DMS114 treated with DMSO at 0.1 percent for 48 hours (cell line): ENCODE data around the gene NCOA3.
"Not testable (repeated sequence)": the region's sequence is repeated elsewhere in the genome, so short reads cannot be mapped to it uniquely, and the experiment has no call there.

Source experiments
- DNase-seq: peaks from one replicate; lab custom pipeline; 2025; ENCODE audit not compliant: unreplicated experiment; lab: John Stamatoyannopoulos, UW

The NCOA3 gene

DNA sequence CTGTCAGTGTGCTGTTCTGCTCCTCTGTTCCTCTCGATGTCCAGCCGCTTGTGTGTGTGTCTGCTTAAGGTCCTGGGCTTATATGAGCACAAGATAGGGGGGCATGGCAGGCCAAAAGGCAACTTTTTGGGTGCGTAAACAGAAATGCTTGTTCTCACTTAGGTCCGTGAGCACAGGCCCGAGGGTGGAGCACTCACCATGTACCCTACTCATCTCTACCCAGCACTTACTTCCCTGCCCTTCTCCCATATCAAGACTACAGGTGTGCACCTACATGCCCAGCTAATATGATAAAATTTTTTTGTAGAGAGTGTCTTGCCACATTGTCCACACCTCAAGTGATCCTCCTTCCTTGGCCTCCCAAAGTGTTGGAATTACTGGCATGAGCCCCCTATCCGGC lies 34.3 kb downstream of the NCOA3 start:
- DNase-seq, result no peak

DNA sequence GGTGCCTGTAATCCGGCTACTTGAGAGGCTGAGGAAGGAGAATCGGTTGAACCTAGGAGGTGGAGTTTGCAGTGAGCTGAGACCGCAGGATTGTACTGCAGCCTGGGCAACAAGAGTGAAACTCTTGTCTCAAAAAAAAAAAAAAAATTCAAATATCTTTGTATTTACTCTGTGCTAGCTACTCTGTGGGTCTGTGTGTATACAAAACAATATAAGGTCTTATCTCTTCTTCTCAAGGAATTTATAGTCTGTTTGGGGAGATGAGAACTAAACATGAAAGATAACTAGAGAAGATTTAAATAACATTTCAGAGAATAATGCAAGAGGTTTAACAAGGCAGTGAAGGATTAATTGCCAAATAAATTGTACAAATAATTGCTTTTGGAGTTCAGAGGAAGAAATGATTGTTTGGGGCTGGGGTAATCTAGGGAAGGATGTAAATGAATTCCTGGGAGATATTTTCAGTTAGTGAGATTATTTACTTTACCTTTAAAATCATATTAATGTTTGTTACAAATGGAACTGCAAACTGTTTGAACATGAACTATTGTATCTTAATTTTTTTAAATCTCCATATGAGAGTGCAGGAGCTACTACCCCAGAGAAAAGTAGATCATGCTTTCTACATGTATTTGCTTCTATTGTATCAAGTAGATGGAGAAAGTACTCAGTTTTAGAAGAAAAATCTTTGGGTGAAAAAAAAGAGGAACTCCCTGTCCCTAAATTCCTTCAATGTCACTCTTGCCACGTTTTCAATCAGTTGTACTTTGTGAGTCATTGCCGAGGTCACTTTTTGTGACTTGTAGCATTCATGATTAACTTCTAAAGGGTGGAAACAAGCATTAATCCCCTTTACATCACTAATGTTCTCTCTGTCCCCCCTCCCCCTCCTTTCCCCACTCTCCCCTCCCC lies 39.0 kb downstream of the NCOA3 start:
- no peak for DNase-seq

DNA sequence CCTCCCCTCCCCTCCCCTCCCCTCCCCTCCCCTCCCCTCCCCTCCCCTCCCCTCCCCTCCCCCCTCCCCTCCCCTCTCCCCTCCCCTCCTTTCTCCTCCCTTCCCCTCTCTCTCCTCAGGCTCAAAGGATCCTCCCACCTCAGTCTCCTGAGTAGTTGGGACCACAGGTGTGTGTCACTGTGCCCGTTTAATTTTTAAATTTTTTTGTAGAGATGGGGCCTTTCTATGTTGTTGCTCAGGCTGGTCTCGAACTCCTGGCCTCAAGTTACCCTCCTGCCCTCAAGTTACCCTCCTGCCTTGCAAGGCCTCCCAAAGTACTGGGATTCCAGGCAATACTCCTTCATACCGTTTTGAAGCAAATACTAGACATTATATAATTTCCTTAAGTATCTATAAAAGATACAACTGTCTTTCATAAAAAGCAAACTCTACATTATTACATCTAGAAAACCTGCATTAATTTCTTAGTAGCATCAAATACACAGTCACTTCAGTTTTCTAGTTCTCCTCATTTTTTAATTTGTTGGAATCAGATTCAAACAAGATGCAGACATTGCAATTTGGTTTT lies 39.8 kb downstream of the NCOA3 start:
- DNase-seq, result no peak

DNA sequence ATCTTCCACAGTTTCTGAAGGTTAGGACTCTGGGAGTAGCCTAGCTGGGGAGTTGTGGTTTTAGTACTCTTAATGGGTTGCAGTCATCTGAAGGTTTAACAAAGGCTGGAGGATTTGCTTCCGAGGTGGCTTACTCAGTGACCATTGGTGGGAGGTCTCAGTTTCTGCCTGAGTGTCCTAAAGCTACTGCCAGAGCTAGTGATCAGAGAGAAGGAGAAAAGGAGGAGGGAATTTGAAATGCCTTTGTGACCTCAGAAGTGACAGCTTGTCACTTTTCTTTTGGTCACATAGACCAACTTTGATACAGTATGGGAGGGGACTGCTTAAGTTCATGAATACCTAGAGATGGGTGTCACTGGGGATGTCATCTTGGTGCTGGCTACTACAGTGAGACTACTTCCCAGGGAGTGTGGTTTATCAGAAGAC lies 41.3 kb downstream of the NCOA3 start:
- DNase-seq, result no peak

DNA sequence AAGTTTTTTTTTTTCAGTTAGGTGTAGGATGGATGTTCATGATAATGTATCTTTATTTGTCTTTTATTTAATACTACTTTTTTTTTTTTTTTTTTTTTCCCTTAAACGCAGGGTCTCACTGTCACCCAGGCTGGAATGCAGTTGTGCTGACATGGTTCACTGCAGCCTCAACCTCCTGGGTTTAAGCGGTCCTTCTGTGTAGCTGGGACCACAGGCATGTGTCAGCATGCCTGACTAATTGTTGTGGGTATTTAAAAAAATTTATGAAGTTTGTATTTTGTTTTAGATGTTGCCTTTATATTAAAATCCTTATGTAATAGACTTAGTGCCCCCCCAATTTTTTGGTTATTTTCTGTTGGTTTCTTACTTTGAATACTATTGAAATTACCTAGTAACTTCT lies 42.6 kb downstream of the NCOA3 start:
- DNase-seq, result no peak

DNA sequence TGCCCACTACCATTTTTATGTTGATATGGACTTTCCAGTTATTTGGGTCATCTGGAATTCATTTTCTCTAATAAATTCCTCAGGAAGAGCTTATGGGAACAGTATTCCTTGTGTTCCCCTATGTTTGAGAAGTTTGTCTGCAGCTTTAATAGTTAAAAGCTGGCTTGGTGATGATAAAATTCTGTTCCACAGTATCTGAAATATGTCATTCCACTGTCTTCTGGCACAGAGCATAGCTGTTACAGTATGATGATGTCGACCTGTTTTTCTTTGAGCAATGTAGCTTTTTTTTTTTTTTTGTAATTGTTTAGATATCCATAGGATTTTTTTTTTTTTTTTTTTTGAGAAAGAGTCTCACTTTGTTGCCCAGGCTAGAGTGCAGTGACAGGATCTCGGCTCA lies 43.2 kb downstream of the NCOA3 start:
- no peak for DNase-seq

DNA sequence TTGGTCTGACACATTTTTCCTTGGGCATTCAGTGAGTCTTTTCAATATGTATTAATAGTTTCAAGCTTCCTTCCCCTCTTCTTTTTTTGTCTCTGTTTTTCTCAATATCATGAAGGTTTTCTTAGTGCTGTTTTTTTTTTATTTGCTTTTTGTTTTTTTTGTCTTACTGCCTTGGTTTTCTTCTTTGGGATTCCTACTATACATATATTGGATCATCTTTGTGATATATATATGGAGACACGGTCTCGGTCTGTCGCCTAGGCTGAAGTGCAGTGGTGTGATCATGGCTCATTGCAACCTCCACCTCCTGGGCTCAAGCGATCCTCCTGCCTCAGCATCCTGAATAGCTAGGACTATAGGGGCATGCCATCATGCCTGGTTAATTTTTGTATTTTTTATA lies 43.8 kb downstream of the NCOA3 start:
- no peak for DNase-seq

DNA sequence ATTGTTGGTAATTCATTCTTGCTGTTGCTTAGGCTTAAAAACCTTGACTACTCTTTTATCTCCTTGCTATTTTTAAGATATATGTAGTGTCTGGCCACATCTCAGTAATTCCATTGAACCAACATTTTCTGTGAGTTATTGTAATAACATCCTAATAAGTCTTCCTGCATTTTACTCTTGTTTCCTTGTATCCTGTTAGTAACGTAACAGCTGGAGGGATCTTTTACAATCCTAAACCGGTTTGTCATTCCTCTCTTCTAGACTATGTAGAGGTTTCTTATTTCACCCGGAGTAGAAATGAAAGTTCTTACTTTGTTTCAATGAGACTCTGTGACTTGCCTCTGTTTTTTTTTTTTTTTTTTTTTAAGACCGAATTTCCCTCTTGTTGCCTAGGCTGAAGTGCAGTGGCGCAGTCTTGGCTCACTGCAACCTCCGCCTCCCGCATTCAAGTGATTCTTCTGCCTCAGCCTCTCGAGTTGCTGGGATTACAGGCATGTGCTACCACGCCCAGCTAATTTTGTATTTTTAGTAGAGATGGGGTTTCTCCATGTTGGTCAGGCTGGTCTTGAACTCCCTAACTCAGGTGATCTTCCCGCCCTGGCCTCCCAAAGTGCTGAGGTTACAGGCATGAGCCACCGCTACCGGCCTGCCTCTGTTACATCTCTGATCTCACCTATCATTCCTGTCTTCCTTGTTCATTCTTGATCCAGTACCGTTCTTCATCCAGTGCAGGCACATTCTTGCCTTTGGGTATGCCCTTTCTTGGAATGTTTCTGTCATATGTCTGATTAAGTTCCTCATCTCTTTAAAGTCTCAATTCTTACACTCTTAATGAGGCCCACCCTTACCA lies 44.7 kb downstream of the NCOA3 start:
- DNase-seq, result no peak

DNA sequence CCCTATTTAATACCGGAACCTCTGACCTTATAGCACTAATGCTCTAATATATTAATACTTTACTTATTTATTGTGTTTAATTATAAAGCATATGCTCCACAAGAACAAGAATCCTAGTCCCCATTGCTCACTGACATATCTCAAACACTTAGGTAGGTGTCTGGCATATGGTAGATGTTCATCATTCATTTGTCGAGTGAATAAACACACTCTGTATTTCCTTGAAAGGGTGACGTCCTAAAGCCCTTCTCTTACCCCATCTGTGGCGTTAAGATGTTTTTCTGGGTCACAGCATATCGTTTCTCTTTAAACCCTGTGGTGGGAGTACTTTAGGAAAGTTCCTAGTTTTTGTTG lies 45.3 kb downstream of the NCOA3 start:
- no peak for DNase-seq

DNA sequence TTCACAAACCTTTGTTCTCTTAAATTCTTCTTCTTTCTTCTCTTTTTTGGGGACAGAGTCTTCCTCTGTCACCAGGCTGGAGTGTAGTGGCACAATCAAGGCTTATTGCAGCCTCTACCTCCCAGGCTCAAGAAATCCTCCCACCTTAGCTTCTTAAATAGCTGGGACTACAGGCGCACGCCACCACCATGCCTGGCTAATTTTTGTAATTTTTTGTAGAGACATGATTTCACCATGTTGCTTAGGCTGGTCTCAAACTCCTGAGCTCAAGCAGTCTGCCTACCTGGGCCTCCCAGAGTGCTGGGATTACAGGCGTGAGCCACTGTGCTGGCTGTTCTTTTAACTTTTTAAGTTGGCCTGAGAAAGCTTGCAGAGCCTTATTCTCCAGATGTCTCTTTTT lies 48.0 kb downstream of the NCOA3 start:
- DNase-seq, result no peak

DNA sequence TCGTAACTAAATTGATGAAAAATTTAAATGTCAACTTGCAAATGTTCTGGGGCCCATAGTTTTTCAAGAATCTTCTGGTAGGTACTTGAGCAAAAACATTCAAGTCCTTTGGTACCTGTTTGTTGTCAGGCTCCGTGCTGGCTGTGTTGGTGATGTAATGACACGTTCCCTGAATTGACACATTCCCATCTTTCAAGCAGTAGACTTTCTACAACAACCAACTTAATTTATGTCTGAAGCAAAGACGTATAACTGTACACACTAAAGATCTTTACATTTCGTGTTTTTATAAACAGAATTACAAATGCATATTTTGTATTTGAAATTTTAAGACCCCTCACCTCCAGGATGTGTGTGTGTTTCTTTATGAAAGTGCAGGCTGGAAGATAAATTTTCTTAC lies 49.5 kb downstream of the NCOA3 start:
- DNase-seq, result no peak

DNA sequence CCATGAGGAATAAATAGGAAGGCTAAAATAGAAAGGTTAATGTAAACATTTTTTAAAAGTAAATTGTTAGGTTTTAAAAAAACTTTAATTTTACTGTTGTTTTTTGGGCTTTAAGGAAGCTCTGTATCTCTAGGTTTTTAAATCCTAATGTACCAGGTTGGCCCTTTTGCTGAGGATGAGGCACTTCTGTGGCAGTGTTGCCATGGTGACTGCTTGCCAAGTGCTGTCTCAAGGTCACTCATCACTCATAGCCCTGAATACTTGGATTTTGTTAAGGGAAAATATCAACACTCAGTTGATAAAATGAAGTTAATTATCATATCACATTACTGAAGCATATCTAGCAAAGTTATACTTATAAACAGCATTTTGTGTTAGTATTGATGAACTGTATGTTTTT lies 50.2 kb downstream of the NCOA3 start:
- DNase-seq, result no peak

DNA sequence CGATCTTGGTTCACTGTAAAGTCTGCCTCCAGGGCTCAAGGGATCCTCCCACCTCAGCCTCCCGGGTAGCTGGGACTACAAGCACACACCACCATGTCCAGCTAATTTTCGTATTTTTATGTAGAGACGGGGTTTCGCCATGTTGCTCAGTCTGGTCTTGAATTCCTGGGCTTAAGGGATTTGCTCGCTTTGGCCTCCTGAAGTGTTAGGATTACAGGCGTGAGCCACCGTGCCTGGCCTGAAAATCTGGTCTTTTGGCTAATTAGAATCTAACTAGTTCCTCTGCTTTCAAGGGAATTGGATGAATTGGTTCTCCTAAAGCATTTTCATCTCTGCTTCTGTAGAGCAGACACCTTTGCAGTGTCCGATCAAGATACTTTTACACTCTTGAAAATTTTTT lies 51.3 kb downstream of the NCOA3 start:
- DNase-seq, result no peak

DNA sequence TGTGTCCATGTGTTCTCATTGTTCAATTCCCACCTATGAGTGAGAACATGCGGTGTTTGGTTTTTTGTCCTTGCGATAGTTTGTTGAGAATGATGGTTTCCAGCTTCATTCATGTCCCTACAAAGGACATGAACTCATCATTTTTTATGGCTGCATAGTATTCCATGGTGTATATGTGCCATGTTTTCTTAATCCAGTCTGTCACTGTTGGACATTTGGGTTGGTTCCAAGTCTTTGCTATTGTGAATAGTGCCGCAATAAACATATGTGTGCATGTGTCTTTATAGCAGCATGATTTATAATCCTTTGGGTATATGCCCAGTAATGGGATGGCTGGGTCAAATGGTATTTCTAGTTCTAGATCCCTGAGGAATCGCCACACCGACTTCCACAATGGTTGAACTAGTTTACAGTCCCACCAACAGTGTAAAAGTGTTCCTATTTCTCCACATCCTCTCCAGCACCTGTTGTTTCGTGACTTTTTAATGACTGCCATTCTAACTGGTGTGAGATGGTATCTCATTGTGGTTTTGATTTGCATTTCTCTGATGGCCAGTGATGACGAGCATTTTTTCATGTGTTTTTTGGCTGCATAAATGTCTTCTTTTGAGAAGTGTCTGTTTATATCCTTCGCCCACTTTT lies 52.0 kb downstream of the NCOA3 start:
- DNase-seq, result not testable (repeated sequence)

DNA sequence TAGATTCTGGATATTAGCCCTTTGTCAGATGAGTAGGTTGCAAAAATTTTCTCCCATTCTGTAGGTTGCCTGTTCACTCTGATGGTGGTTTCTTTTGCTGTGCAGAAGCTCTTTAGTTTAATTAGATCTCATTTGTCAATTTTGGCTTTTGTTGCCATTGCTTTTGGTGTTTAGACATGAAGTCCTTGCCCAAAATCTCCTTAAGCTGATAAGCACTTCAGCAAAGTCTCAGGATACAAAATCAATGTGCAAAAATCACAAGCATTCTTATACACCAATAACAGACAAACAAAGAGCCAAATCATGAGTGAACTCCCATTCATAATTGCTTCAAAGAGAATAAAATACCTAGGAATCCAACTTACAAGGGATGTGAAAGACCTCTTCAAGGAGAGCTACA lies 52.6 kb downstream of the NCOA3 start:
- DNase-seq, result not testable (repeated sequence)

DNA sequence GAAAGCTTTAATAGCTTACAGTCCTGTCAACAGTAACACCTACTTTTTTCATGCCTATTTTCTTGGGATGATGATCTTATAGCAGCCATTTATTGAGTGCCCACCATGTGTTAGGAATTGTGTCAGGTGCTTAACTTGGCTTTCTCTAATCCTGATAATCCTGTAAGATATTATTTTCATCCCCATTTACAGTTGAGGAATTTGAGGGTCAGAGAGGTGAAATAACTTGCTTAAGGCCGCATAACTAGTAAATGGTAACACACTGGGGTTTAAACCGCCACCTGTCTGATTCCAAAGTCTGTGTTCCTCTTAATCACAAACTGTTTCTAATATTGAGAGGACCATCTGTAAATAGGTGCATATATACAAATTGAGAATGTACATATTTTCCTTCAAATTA lies 55.5 kb downstream of the NCOA3 start:
- DNase-seq, result no peak

DNA sequence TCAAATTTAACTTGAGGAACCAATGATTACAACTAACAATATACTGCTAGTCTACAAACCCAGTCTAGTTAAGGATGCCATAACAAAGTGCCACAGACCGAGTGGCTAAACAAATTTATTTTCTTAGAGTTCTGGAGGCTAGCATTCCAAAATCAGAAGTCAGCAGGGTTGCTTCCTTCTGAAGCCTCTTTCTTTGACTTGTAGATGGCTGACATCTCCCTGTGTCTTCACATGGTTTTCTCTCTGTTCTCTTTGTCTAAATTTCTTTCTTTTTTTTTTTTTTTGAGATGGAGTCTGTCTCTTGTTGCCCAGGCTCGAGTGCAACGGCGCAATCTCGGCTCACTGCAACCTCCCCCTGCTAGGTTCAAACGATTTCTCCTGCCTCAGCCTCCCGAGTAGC lies 56.1 kb downstream of the NCOA3 start:
- no peak for DNase-seq

DNA sequence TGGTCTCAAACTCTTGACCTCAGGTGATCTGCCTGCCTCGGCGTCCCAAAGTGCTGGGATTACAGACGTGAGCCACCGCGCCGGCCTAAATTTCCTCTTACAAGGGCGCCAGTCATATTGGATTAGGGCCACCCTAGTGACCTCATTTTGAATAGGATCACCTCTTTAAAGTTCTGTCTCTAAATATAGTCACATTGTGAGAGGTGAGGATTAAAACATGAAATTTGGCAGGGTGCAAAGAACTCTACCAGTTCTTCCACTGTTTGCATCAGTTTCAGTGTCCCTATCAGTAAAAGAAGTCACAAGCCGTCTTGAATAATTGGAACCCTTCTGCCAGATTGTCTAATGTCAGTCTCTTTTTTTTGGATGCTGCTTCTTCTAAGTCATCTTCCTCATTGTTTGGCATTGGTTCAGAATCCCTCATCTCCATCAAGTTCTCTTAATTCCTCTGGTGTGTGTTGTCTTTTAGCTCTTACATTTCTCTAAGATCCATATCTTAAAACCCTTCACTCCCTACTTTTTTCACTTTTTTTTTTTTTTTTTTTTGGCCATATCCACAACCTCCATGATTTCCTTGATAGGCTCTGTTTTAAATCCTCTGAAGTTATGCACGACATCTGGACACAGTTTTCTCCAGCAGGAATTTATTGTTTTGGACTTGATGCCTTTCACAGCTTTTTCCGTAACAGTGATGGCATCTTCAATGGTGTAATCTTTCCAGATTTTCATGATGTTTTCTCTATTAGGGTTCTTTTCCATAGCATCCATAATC lies 56.8 kb downstream of the NCOA3 start:
- DNase-seq, result no peak

DNA sequence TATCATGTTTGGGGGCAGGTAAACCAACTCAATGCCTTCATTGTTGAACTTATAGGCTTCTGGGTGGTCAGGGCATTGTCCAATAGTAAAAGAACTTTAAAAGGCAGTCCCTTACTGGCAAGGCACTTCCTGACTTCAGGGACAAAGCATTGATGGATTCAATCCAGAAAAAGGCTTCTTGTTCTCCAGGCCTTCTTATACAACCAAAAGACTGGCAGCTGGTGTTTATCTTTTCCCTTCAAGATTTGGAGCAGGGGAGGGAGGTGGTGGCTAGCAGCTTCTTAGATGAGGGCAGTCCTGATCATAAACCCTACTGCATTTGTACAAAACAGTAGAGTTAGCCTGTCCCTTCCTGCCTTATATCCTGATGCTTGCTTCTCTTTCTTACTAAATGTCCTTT lies 57.5 kb downstream of the NCOA3 start:
- DNase-seq, result no peak

DNA sequence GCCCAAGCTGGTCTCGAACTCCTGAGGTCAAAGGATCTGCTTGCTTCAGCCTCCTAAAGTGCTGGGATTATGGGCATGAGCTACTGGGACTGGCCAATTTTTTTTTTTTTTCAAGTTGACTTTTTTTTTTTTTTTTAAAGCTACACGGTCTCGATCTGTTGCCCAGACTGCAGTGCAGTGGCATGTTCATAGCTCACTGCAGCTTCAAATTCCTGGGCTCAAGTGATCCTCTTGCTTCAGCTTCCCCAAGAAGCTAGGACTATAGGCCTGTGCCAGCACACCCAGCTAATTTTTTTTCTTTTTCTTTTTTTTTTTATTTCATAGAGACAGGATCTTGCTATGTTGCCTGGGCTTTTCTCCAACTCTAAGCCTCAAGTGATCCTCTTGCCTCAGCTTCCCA lies 59.5 kb downstream of the NCOA3 start:
- DNase-seq, result no peak
